H9 (cell line): ENCODE measurements around the gene INSR. TPM values are rescaled to one million over a fixed set of nuclear protein-coding genes. Genes with fewer than 3 reads are reported as not detected.

Experiments used
- DNase-seq: peaks from one replicate; pipeline ENCODE4 v3.0.0-alpha.2; 2017
- H2AFZ ChIP-seq: one replicate; pipeline ENCODE4 v1.6.1; 2013; ENCODE audit warnings: mild to moderate bottlenecking, low read length, control low read depth, moderate library complexity
- H2AK5ac ChIP-seq: 2 replicates; pipeline ENCODE4 v1.6.1; 2013; ENCODE audit warnings: low read length, control low read depth, mixed read lengths; ENCODE audit not compliant: insufficient read length
- H2BK120ac ChIP-seq: one replicate; pipeline ENCODE4 v1.6.1; 2013; ENCODE audit warnings: low read depth, mild to moderate bottlenecking, low read length, control low read depth, inconsistent platforms; ENCODE audit not compliant: poor library complexity, severe bottlenecking
- H2BK12ac ChIP-seq: 2 replicates; pipeline ENCODE4 v1.6.1; 2013; ENCODE audit warnings: low read length, control low read depth, mixed read lengths, low read depth; ENCODE audit not compliant: insufficient read length
- H2BK15ac ChIP-seq: 2 replicates; pipeline ENCODE4 v1.6.1; 2013; ENCODE audit warnings: low read depth, low read length, control low read depth
- H2BK20ac ChIP-seq: one replicate; pipeline ENCODE4 v1.6.1; 2013; ENCODE audit warnings: low read depth, mild to moderate bottlenecking, low read length, control low read depth, inconsistent platforms; ENCODE audit not compliant: poor library complexity, severe bottlenecking
- H2BK5ac ChIP-seq: 2 replicates; pipeline ENCODE4 v1.6.1; 2013; ENCODE audit warnings: low read length, control low read depth, mixed read lengths; ENCODE audit not compliant: insufficient read length
- H3K14ac ChIP-seq: 2 replicates; pipeline ENCODE4 v1.6.1; 2013; ENCODE audit warnings: low read length, control low read depth; ENCODE audit not compliant: insufficient read depth
- H3K18ac ChIP-seq: 2 replicates; pipeline ENCODE4 v1.6.1; 2013; ENCODE audit warnings: low read depth, mild to moderate bottlenecking, mixed read lengths, low read length, control low read depth; ENCODE audit not compliant: insufficient read length
- H3K23ac ChIP-seq: 2 replicates; pipeline ENCODE4 v1.6.1; 2013; ENCODE audit warnings: low read length, control low read depth, mixed read lengths, low read depth; ENCODE audit not compliant: insufficient read length
- H3K23me2 ChIP-seq: 2 replicates; pipeline ENCODE4 v1.6.1; 2013; ENCODE audit warnings: low read depth, mild to moderate bottlenecking, mixed read lengths, low read length, control low read depth; ENCODE audit not compliant: insufficient read length, poor library complexity, severe bottlenecking
- H3K27ac ChIP-seq: 2 replicates; pipeline ENCODE4 v1.5.1; 2013; ENCODE audit warnings: low read length, control low read depth, mixed read lengths, low read depth; ENCODE audit not compliant: insufficient read length
- H3K27me3 ChIP-seq: 2 replicates; pipeline ENCODE4 v1.6.1; 2013; ENCODE audit warnings: low read length, control low read depth, inconsistent platforms; ENCODE audit not compliant: insufficient read depth
- H3K4ac ChIP-seq: 2 replicates; pipeline ENCODE4 v1.6.1; 2013; ENCODE audit warnings: low read depth, mild to moderate bottlenecking, control low read depth, inconsistent platforms, low read length, moderate library complexity
- H3K4me1 ChIP-seq: 2 replicates; pipeline ENCODE4 v1.6.1; 2013; ENCODE audit warnings: low read length, control low read depth, inconsistent platforms; ENCODE audit not compliant: insufficient read depth
- H3K4me2 ChIP-seq: 2 replicates; pipeline ENCODE4 v1.6.1; 2013; ENCODE audit warnings: low read length, control low read depth, mixed read lengths; ENCODE audit not compliant: insufficient read length, insufficient read depth
- H3K56ac ChIP-seq: 2 replicates; pipeline ENCODE4 v1.6.1; 2013; ENCODE audit warnings: low read depth, mild to moderate bottlenecking, mixed read lengths, low read length, control low read depth; ENCODE audit not compliant: insufficient read length
- H3K79me1 ChIP-seq: 2 replicates; pipeline ENCODE4 v1.6.1; 2013; ENCODE audit warnings: low read depth, mild to moderate bottlenecking, moderate library complexity, low read length, control low read depth, inconsistent platforms; ENCODE audit not compliant: insufficient read depth, poor library complexity, severe bottlenecking
- H3K79me2 ChIP-seq: 2 replicates; pipeline ENCODE4 v1.6.1; 2013; ENCODE audit warnings: low read length, control low read depth, inconsistent platforms; ENCODE audit not compliant: insufficient read depth
- H3K9ac ChIP-seq: 2 replicates; pipeline ENCODE4 v1.6.1; 2013; ENCODE audit warnings: low read length, control low read depth, mixed read lengths; ENCODE audit not compliant: insufficient read length; ENCODE audit errors: extremely low read depth
- H3K9me3 ChIP-seq: one replicate; pipeline ENCODE4 v1.6.1; 2013; ENCODE audit warnings: low read depth, low read length, inconsistent platforms; ENCODE audit not compliant: control insufficient read depth
- H3T11ph ChIP-seq: one replicate; pipeline ENCODE4 v1.6.1; 2013; ENCODE audit warnings: mild to moderate bottlenecking, low read length, control low read depth, inconsistent platforms
- H4K20me1 ChIP-seq: one replicate; pipeline ENCODE4 v1.6.1; 2013; ENCODE audit not compliant: control insufficient read depth, insufficient read length, insufficient read depth
- H4K5ac ChIP-seq: 2 replicates; pipeline ENCODE4 v1.6.1; 2013; ENCODE audit warnings: low read depth, mild to moderate bottlenecking, mixed read lengths, low read length, control low read depth; ENCODE audit not compliant: insufficient read length
- H4K8ac ChIP-seq: replicated peaks from 2 replicates; pipeline ENCODE4 v1.6.1; 2013; ENCODE audit warnings: low read length, control low read depth, mixed read lengths, low read depth; ENCODE audit not compliant: insufficient read length
- H4K91ac ChIP-seq: 2 replicates; pipeline ENCODE4 v1.6.1; 2013; ENCODE audit warnings: low read depth, mild to moderate bottlenecking, moderate library complexity, mixed read lengths, low read length, control low read depth; ENCODE audit not compliant: insufficient read length
- H3K27ac Mint-ChIP-seq, 3 experiments: 2 replicates in 2 of 3; 3 replicates in 1 of 3; pipeline ENCODE4 v1.8.0; 2020 to 2021; ENCODE audit warnings: mixed read lengths in 3 of 3, mild to moderate bottlenecking in 1 of 3, moderate library complexity in 1 of 3
- H3K27me3 Mint-ChIP-seq: 2 replicates; pipeline ENCODE4 v1.8.0; 2021; ENCODE audit warnings: low read depth, mild to moderate bottlenecking, moderate library complexity, mixed read lengths
- H3K36me3 Mint-ChIP-seq, 3 experiments: 2 replicates in 2 of 3; 3 replicates in 1 of 3; pipeline ENCODE4 v1.8.0; 2020 to 2021; ENCODE audit warnings: low read depth in 3 of 3, mixed read lengths in 3 of 3; ENCODE audit not compliant: insufficient read depth in 1 of 3
- H3K4me1 Mint-ChIP-seq, 2 experiments: 2 replicates each; pipeline ENCODE4 v1.8.0; 2020; ENCODE audit warnings: mixed read lengths in 2 of 2
- H3K4me3 Mint-ChIP-seq, 2 experiments: 2 replicates in 1 of 2; 3 replicates in 1 of 2; pipeline ENCODE4 v1.8.0; 2020 to 2021; ENCODE audit warnings: mild to moderate bottlenecking in 2 of 2, mixed read lengths in 2 of 2, moderate library complexity in 1 of 2
- H3K9me3 Mint-ChIP-seq, 2 experiments: 2 replicates in 1 of 2; 3 replicates in 1 of 2; pipeline ENCODE4 v1.8.0; 2020; ENCODE audit warnings: mild to moderate bottlenecking in 2 of 2, mixed read lengths in 2 of 2, moderate library complexity in 1 of 2
- WGBS: extraction: QIAGEN DNeasy Blood & Tissue Kit; methylation state at CpG from one replicate; pipeline ENCODE4 v1.1.7; 2013; ENCODE audit warnings: missing lambda C conversion rate, low lambda C conversion rate, mixed read lengths; ENCODE audit not compliant: insufficient read length; ENCODE audit errors: extremely low coverage; 5-methylcytosine and 5-hydroxymethylcytosine counted together
- total RNA-seq: library from RNA; stranded (reverse); gene quantifications from 2 replicates; pipeline ENCODE4 v1.2.1, GENCODE V29; 2021
- TF ChIP-seq, protein P1 (sequence below): fragments of 200-600 bp; sonication (generic); conservative IDR thresholded peaks from 3 replicates; pipeline ENCODE4 v1.8.0; 2021; ENCODE audit warnings: antibody characterized with exemption, mild to moderate bottlenecking

Gene INSR
- total RNA-seq, 1 experiment from 2014 or later: 39.8 TPM

DNA sequence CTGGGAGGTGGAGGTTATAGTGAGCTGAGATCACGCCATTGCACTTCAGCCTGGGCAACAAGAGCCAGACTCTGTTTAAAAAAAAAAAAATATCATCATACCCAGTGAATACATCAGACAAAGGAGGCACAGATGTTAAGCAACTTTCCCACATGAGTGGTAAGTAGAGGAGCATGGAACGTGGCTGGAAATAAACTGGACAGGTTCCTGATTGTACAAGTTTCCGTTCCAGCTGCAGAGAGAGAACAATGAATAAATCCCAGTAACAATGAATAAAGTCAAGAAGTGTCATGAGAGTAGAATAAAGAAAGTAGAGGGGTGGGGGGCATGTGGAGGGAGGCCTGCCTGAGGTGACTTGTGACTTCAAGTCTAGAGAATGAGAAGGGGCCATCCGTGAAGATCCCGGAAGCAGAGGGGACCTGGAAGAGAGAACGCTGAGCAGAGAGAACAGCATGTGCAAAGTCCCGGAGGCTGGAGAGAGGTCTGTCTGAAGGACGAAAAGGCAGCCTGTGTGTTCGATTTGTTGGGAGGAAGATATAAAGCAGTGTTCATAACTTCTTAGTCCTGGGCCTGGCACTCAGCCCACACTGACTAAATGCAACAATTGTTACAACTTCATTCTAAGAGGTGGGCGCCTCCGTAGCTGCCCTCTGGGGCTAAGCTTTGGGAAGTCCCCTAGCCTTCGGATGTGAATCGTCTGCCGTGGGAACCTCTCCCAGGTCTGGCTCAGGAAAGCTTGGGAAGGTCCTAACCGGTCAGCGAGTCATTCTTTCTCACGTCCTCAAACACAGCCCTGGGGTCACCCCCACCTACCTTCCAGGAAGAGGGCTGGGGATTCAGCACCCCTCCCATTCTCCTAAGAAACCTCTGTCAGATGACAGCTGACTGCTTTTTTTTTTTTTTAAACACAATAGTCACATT is 39.2 kb upstream of the INSR start:
- TF ChIP-seq, protein P1, sequence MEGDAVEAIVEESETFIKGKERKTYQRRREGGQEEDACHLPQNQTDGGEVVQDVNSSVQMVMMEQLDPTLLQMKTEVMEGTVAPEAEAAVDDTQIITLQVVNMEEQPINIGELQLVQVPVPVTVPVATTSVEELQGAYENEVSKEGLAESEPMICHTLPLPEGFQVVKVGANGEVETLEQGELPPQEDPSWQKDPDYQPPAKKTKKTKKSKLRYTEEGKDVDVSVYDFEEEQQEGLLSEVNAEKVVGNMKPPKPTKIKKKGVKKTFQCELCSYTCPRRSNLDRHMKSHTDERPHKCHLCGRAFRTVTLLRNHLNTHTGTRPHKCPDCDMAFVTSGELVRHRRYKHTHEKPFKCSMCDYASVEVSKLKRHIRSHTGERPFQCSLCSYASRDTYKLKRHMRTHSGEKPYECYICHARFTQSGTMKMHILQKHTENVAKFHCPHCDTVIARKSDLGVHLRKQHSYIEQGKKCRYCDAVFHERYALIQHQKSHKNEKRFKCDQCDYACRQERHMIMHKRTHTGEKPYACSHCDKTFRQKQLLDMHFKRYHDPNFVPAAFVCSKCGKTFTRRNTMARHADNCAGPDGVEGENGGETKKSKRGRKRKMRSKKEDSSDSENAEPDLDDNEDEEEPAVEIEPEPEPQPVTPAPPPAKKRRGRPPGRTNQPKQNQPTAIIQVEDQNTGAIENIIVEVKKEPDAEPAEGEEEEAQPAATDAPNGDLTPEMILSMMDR: no peak
- H3K4me2 ChIP-seq: no peak overlapping the region
- H3K18ac ChIP-seq: no peak overlapping the region
- no peaks in the 10 kb centered on the region for H3K23me2 ChIP-seq
- no peak overlapping the region for H4K8ac ChIP-seq
- no peak overlapping the region for H2AFZ ChIP-seq
- H3K4ac ChIP-seq: no peak overlapping the region
- H3K14ac ChIP-seq: no peak overlapping the region
- no peak overlapping the region for H4K5ac ChIP-seq
- Mint-ChIP-seq H3K4me1 (no peaks in the 10 kb centered on the region), H3K36me3 (no peaks in the 10 kb centered on the region), H3K4me3 (no peak overlapping the region), H3K9me3 (no peaks in the 10 kb centered on the region; a peak in 2 of 5 replicates), H3K27ac (no peak overlapping the region), H3K27me3 (peaks cover 6% of the 10 kb centered on the region; the same call in 1 of the 2 replicates)
- H2BK12ac ChIP-seq: no peak overlapping the region
- no peak overlapping the region for H3K23ac ChIP-seq
- H3K27me3 ChIP-seq: no peaks in the 10 kb centered on the region
- no peak for DNase-seq
- H2BK15ac ChIP-seq: no peak overlapping the region
- no peak overlapping the region for H3K27ac ChIP-seq
- no CpG with 5 or more reads among the region's 17 CpGs for WGBS
- H4K91ac ChIP-seq: no peak overlapping the region
- no peak overlapping the region for H3K9ac ChIP-seq
- H2BK120ac ChIP-seq: no peak overlapping the region
- no peaks in the 10 kb centered on the region for H4K20me1 ChIP-seq
- no peak overlapping the region for H3T11ph ChIP-seq
- H3K9me3 ChIP-seq: no peaks in the 10 kb centered on the region
- H2BK20ac ChIP-seq: no peak overlapping the region
- no peak overlapping the region for H3K56ac ChIP-seq
- no peaks in the 10 kb centered on the region; the same call in 1 of the 2 replicates for H3K4me1 ChIP-seq
- no peaks in the 10 kb centered on the region for H3K79me1 ChIP-seq
- no peak overlapping the region for H2AK5ac ChIP-seq
- H3K79me2 ChIP-seq: no peaks in the 10 kb centered on the region
- H2BK5ac ChIP-seq: no peak overlapping the region
